HG03439 (cell line): Measurements from ENCODE around the gene CYFIP2.

Source experiments
- ATAC-seq: cut with Tn5 transposase; IDR thresholded peaks from one replicate; pipeline ENCODE4 v1.9.1; 2021; ENCODE audit warnings: mild to moderate bottlenecking, moderate library complexity; ENCODE audit not compliant: unreplicated experiment

CYFIP2 gene

GRCh38 chr5:157312492-157312891 lies 46.6 kb downstream of the CYFIP2 start:
- ATAC-seq, result peak; percentile 66

GRCh38 chr5:157322581-157322980 lies 56.7 kb downstream of the CYFIP2 start:
- ATAC-seq, result no peak

GRCh38 chr5:157323107-157323706 lies 57.3 kb downstream of the CYFIP2 start:
- no peak for ATAC-seq

GRCh38 chr5:157324237-157324636 lies 58.3 kb downstream of the CYFIP2 start:
- no peak for ATAC-seq

- no peak for ATAC-seq
Observed at GRCh38 chr5:157326440-157327005, 60.6 kb downstream of the CYFIP2 start.

- no peak for ATAC-seq
Observed at GRCh38 chr5:157327771-157328170, 61.8 kb downstream of the CYFIP2 start.

- peak; percentile 88 for ATAC-seq
Observed at GRCh38 chr5:157328277-157328912, 62.5 kb downstream of the CYFIP2 start.

GRCh38 chr5:157331807-157332206 lies 65.9 kb downstream of the CYFIP2 start:
- ATAC-seq, result no peak

GRCh38 chr5:157335534-157336422 lies 69.9 kb downstream of the CYFIP2 start:
- no peak for ATAC-seq

GRCh38 chr5:157336423-157336744 lies 70.5 kb downstream of the CYFIP2 start:
- no peak for ATAC-seq

- ATAC-seq, result no peak
Observed at GRCh38 chr5:157339409-157339808, 73.5 kb downstream of the CYFIP2 start.

GRCh38 chr5:157342822-157343402 lies 77.0 kb downstream of the CYFIP2 start:
- no peak for ATAC-seq

- no peak for ATAC-seq
Observed at GRCh38 chr5:157343842-157344790, 78.2 kb downstream of the CYFIP2 start.

GRCh38 chr5:157345067-157345466 lies 79.1 kb downstream of the CYFIP2 start:
- ATAC-seq, result no peak

GRCh38 chr5:157345485-157345884 lies 79.6 kb downstream of the CYFIP2 start:
- ATAC-seq, result no peak

GRCh38 chr5:157347301-157348048 lies 81.6 kb downstream of the CYFIP2 start:
- no peak for ATAC-seq

- no peak for ATAC-seq
Observed at GRCh38 chr5:157348049-157348400, 82.1 kb downstream of the CYFIP2 start.

GRCh38 chr5:157350939-157351801 lies 85.2 kb downstream of the CYFIP2 start:
- no peak for ATAC-seq

- no peak for ATAC-seq
Observed at GRCh38 chr5:157351802-157352092, 85.8 kb downstream of the CYFIP2 start.
